ENCODE measurements around the gene CCDC167.

The CCDC167 gene

GRCh38 chr6:37456816-37457560 is 42.7 kb downstream of the CCDC167 start:
- TF ChIP-seq EGR1 (IDR thresholded peaks at IDR 0.05) (no peak), MAX (IDR thresholded peaks at IDR 0.05) (no peak), REST (IDR thresholded peaks at IDR 0.05; ENCODE audit: low read depth) (no peak), CREB1 (IDR thresholded peaks at IDR 0.05; ENCODE audit: low read depth) (no peak), TCF12 (IDR thresholded peaks at IDR 0.05; ENCODE audit: low read depth) (no peak), CEBPB (IDR thresholded peaks at IDR 0.05) (no peak), RAD21 (IDR thresholded peaks at IDR 0.05; ENCODE audit: low read depth) (no peak), ZBTB7A (IDR thresholded peaks at IDR 0.05; ENCODE audit: low read depth) (no peak), EP300 (IDR thresholded peaks at IDR 0.05; ENCODE audit: borderline replicate concordance) (no peak), TAF1 (IDR thresholded peaks at IDR 0.05; ENCODE audit: low read depth) (no peak), TEAD4 (IDR thresholded peaks at IDR 0.05) (no peak)
- TF ChIP-seq, protein P1, sequence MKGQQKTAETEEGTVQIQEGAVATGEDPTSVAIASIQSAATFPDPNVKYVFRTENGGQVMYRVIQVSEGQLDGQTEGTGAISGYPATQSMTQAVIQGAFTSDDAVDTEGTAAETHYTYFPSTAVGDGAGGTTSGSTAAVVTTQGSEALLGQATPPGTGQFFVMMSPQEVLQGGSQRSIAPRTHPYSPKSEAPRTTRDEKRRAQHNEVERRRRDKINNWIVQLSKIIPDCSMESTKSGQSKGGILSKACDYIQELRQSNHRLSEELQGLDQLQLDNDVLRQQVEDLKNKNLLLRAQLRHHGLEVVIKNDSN (IDR thresholded peaks at IDR 0.05): no peak

GRCh38 chr6:37456126-37456525 is 43.6 kb downstream of the CCDC167 start:
- TF ChIP-seq YY1 (IDR thresholded peaks at IDR 0.05; ENCODE audit: low read depth) (no peak), CEBPB (IDR thresholded peaks at IDR 0.05) (no peak), RAD21 (IDR thresholded peaks at IDR 0.05; ENCODE audit: low read depth) (no peak), CREB1 (IDR thresholded peaks at IDR 0.05; ENCODE audit: low read depth) (no peak), TEAD4 (IDR thresholded peaks at IDR 0.05) (no peak), EP300 (IDR thresholded peaks at IDR 0.05; ENCODE audit: borderline replicate concordance) (no peak), TAF1 (IDR thresholded peaks at IDR 0.05; ENCODE audit: low read depth) (no peak), EGR1 (IDR thresholded peaks at IDR 0.05) (no peak), TCF12 (IDR thresholded peaks at IDR 0.05; ENCODE audit: low read depth) (no peak), REST (IDR thresholded peaks at IDR 0.05; ENCODE audit: low read depth) (no peak), MAX (IDR thresholded peaks at IDR 0.05) (no peak), NFIC (IDR thresholded peaks at IDR 0.05) (no peak), FOXM1 (IDR thresholded peaks at IDR 0.05; ENCODE audit: borderline replicate concordance, low read depth) (no peak), ZBTB7A (IDR thresholded peaks at IDR 0.05; ENCODE audit: low read depth) (no peak)
- TF ChIP-seq, protein P1 (IDR thresholded peaks at IDR 0.05): no peak

GRCh38 chr6:37454420-37455140 is 45.1 kb downstream of the CCDC167 start:
- TF ChIP-seq CREB1 (IDR thresholded peaks at IDR 0.05; ENCODE audit: low read depth) (no peak), TEAD4 (IDR thresholded peaks at IDR 0.05) (no peak), EGR1 (IDR thresholded peaks at IDR 0.05) (no peak), CEBPB (IDR thresholded peaks at IDR 0.05) (no peak)

DNA sequence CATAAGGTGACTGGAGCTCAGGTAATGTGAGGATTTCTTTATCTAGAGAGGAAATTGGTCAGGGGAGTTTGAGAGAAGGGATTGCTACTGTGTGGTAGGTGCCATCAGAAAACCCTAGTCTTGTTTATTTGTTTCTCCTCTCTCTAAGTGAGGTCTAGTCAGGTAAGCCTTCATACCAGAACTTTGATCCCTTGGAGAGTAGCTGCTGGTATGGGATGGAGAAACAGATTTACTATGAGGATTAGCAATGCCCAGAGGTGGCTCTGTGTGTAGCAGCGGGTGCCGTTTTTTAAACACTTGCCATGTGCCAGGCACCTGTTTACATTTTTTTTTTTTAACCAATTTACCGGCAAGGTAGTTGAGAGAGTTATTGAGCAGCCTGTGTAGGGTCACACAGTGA is 47.2 kb downstream of the CCDC167 start:
- TF ChIP-seq, protein P1 (IDR thresholded peaks at IDR 0.05): no peak
- TF ChIP-seq TAF1 (IDR thresholded peaks at IDR 0.05; ENCODE audit: low read depth) (no peak), REST (IDR thresholded peaks at IDR 0.05; ENCODE audit: low read depth) (no peak), CREB1 (IDR thresholded peaks at IDR 0.05; ENCODE audit: low read depth) (no peak), CEBPB (IDR thresholded peaks at IDR 0.05) (no peak), NFIC (IDR thresholded peaks at IDR 0.05) (no peak), MAX (IDR thresholded peaks at IDR 0.05) (no peak)

Data from Ishikawa (cell line).